Esophagus (tissue), 2 donors: ENCODE measurements around the gene GNAL. TPM values are rescaled to one million over a fixed set of nuclear protein-coding genes. Genes with fewer than 3 reads are reported as not detected.
"Not testable (repeated sequence)": the region's sequence is repeated elsewhere in the genome, so short reads cannot be mapped to it uniquely, and the experiment has no call there.

ENCODE experiments used
- H3K27ac ChIP-seq, 2 donors: one replicate each; pipeline ENCODE4 v1.5.1; 2013; ENCODE audit warnings: low read depth in 2 of 2, mild to moderate bottlenecking in 2 of 2, inconsistent platforms in 1 of 2, low read length in 1 of 2, moderate library complexity in 1 of 2
- H3K27me3 ChIP-seq, 2 donors: one replicate each; pipeline ENCODE4 v1.6.1; 2013; ENCODE audit warnings: low read length in 2 of 2, control low read depth in 1 of 2, mild to moderate bottlenecking in 1 of 2; ENCODE audit not compliant: insufficient read depth in 2 of 2, control insufficient read depth in 1 of 2
- H3K36me3 ChIP-seq, 2 donors: one replicate each; pipeline ENCODE4 v1.6.1; 2013; ENCODE audit warnings: low read length in 1 of 2; ENCODE audit not compliant: control insufficient read depth in 2 of 2, insufficient read depth in 2 of 2
- H3K4me1 ChIP-seq, 2 donors: one replicate each; pipeline ENCODE4 v1.6.1; 2013; ENCODE audit warnings: low read length in 1 of 2; ENCODE audit not compliant: control insufficient read depth in 2 of 2, insufficient read depth in 2 of 2
- H3K4me3 ChIP-seq, 2 donors: one replicate each; pipeline ENCODE4 v1.5.1; 2013; ENCODE audit warnings: low read length in 2 of 2, mild to moderate bottlenecking in 2 of 2, low read depth in 1 of 2, moderate library complexity in 1 of 2
- H3K9me3 ChIP-seq, 2 donors: one replicate each; pipeline ENCODE4 v1.6.1; 2013; ENCODE audit warnings: mild to moderate bottlenecking in 2 of 2, low read depth in 1 of 2, low read length in 1 of 2, moderate library complexity in 1 of 2; ENCODE audit not compliant: control insufficient read depth in 2 of 2, insufficient read depth in 1 of 2
- WGBS, 2 donors: extraction: QIAGEN DNeasy Blood & Tissue Kit; methylation state at CpG; one replicate each; pipeline ENCODE4 v1.1.7; 2013; 5-methylcytosine and 5-hydroxymethylcytosine counted together
- polyA plus RNA-seq, 2 donors: library from polyadenylated mRNA; stranded (reverse); fragments of 200-250 nt; gene quantifications; one replicate each; pipeline ENCODE4 v1.2.3, GENCODE V29; 2013
- donor health status: healthy with polysubstance abuse.
- donor health status: Bipolar disorder and iron deficiency.

The GNAL gene
- polyA plus RNA-seq, 2 donors, result 1.6 to 2.1 TPM

- Histone ChIP-seq H3K9me3 (no peaks in the 10 kb centered on the region), H3K36me3 (peaks cover 8 to 25% of the 10 kb centered on the region in 2 donors), H3K4me1 (no peaks in the 10 kb centered on the region), H3K27me3 (no peaks in the 10 kb centered on the region), H3K27ac (no peak overlapping the region), H3K4me3 (no peak overlapping the region)
- WGBS, 2 donors, result 64 to 65% methylated on average over 1 of the region's 1 CpG
Measured at GRCh38 chr18:11883153-11883552, 194.1 kb downstream of the GNAL start.

GRCh38 chr18:11884396-11885030 is 195.4 kb downstream of the GNAL start:
- H3K9me3 ChIP-seq, result no peaks in the 10 kb centered on the region
- peaks cover 8 to 25% of the 10 kb centered on the region in 2 donors for H3K36me3 ChIP-seq
- 90 to 91% methylated on average over 12 of the region's 12 CpGs for WGBS, 2 donors
- no peak overlapping the region for H3K4me3 ChIP-seq
- no peak overlapping the region for H3K27ac ChIP-seq
- no peaks in the 10 kb centered on the region for H3K27me3 ChIP-seq
- H3K4me1 ChIP-seq, result no peaks in the 10 kb centered on the region

GRCh38 chr18:11885278-11885947 is 196.3 kb downstream of the GNAL start:
- H3K27ac ChIP-seq, result no peak overlapping the region
- no peaks in the 10 kb centered on the region for H3K4me1 ChIP-seq
- H3K4me3 ChIP-seq, result no peak overlapping the region
- 82 to 86% methylated on average over 22 of the region's 22 CpGs for WGBS, 2 donors
- no peaks in the 10 kb centered on the region for H3K9me3 ChIP-seq
- peaks cover 8 to 25% of the 10 kb centered on the region in 2 donors for H3K36me3 ChIP-seq
- H3K27me3 ChIP-seq, result no peaks in the 10 kb centered on the region

DNA sequence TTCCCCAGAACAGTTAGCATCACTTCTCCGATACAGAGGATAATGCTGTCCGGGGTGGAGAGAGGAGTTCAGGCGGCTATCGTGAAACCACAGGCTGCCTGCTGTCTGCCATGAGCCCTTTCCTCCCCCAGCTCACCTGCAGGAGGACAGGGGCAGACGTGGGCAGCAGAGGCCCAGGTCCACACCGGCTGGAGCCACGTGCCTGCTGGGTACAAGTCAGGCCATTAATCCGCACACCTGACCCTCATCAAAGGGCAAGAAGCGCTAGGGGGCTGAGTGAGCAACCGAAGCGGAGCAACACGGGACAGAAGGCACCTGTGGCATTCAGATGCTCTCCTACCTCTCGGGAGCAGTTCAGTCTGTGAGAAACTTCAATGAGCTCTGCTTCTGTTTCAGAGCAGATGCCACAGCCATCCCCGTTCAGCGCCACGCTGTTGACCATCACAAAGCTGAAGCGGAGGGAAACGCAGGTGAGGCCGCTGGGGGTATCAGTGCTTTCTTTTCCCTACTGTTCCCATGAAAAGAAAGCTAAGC is 197.6 kb downstream of the GNAL start:
- Histone ChIP-seq H3K4me1 (no peaks in the 10 kb centered on the region), H3K4me3 (no peak overlapping the region), H3K27me3 (no peaks in the 10 kb centered on the region), H3K27ac (no peak overlapping the region), H3K9me3 (no peaks in the 10 kb centered on the region), H3K36me3 (peaks cover 5 to 17% of the 10 kb centered on the region in 2 donors)
- 87 to 89% methylated on average over 19 of the region's 19 CpGs for WGBS, 2 donors

DNA sequence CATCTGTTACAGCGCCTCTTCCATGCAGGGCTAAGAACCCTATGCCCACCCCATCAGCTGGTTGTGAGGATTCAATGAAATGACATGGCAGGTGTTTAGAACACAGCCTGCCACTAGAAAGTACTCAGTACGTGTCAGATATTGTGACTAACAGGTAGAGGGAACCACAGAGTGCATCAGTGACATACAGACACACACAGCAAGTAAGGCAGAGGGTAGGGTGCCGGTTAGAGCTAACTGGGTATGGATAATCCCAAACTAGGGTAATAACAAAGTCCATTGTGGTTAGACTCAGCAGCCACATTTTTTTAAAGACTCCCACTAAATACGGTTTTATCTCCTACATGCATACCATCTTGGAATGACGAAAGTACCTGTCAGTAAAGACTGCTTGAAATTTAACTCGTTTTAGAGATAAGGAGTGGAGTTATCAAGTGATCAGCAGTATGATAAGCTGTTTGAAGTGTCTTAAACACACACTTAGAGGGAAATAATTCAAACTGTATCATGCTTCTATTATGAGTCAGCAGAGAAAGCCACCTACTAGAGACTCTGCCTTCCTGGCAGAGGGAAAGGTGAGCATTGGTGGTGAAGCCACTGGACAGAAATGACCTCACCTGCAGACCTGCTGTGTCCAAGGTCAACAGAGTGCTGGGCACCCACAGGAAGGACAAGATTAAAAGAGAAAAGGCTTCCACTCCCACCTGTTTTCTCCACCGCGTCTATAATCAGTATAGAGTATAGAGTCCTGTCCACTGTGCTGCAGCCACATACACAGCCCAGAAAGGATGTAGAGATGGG is 198.5 kb downstream of the GNAL start:
- Histone ChIP-seq H3K4me1 (no peaks in the 10 kb centered on the region), H3K36me3 (peaks cover 5 to 17% of the 10 kb centered on the region in 2 donors), H3K27ac (no peak overlapping the region), H3K27me3 (no peaks in the 10 kb centered on the region), H3K4me3 (no peak overlapping the region), H3K9me3 (no peaks in the 10 kb centered on the region)
- 71 to 84% methylated on average over 8 of the region's 8 CpGs for WGBS, 2 donors

GRCh38 chr18:11888726-11889125 is 199.7 kb downstream of the GNAL start:
- no peaks in the 10 kb centered on the region for H3K9me3 ChIP-seq
- H3K36me3 ChIP-seq, result peaks cover 5 to 23% of the 10 kb centered on the region in 2 donors
- H3K4me3 ChIP-seq, result no peak overlapping the region
- no peaks in the 10 kb centered on the region for H3K27me3 ChIP-seq
- H3K4me1 ChIP-seq, result no peaks in the 10 kb centered on the region
- 88 to 89% methylated on average over 2 of the region's 2 CpGs for WGBS, 2 donors
- no peak overlapping the region for H3K27ac ChIP-seq

DNA sequence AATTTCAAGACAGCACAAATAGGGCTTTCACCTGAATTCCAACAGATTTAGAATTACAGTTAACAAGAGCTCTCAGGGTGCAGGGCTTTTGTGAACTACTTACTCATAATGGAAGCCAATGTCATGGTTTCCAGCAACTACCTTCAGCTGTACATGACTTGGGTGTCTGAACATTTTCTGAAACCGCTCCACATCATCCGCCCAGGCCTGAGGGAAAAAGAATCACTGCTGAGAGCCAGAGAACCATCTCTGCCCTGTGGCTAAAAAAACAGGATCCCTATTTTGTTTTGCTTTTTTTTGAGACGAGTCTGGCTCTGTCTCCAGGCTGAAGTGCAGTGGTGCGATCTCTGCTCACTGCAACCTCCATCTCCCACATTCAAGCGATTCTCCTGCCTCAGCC is 200.2 kb downstream of the GNAL start:
- Histone ChIP-seq H3K27ac (no peak overlapping the region), H3K4me3 (no peak overlapping the region), H3K9me3 (no peaks in the 10 kb centered on the region), H3K27me3 (no peaks in the 10 kb centered on the region), H3K4me1 (no peaks in the 10 kb centered on the region), H3K36me3 (peaks cover 5 to 23% of the 10 kb centered on the region in 2 donors)
- WGBS, 2 donors, result 92 to 98% methylated on average over 5 of the region's 5 CpGs

GRCh38 chr18:11891737-11892136 is 202.7 kb downstream of the GNAL start:
- H3K36me3 ChIP-seq, result peaks cover 0 to 16% of the 10 kb centered on the region in 2 donors
- H3K4me3 ChIP-seq, result no peak overlapping the region
- H3K4me1 ChIP-seq, result no peaks in the 10 kb centered on the region
- WGBS, 2 donors, result 92 to 93% methylated on average over 9 of the region's 9 CpGs
- no peak overlapping the region for H3K27ac ChIP-seq
- H3K27me3 ChIP-seq, result no peaks in the 10 kb centered on the region
- H3K9me3 ChIP-seq, result no peaks in the 10 kb centered on the region

DNA sequence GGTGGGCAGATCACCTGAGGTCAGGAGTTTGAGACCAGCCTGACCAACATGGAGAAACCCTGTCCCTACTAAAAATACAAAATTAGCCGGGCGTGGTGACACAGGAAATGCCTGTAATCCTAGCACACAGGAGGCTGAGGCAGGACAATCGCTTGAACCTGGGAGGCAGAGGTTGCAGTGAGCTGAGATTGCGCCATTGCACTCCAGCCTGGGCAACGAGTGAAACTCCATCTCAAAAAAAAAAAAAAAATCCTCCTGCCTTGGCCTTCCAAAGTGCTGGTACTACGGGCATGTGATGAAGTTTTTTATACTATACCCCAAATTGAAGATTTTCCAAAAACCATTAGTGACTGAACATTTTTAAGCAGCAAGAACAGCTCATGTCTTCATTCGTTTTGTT is 203.4 kb downstream of the GNAL start:
- peaks cover 0 to 14% of the 10 kb centered on the region in 2 donors for H3K36me3 ChIP-seq
- H3K9me3 ChIP-seq, H3K4me1 ChIP-seq, H3K27ac ChIP-seq, H3K27me3 ChIP-seq, H3K4me3 ChIP-seq: not testable (repeated sequence)
- WGBS, 2 donors, result 78 to 84% methylated on average over 7 of the region's 7 CpGs
